ENCODE results near the gene PPT2.

Gene PPT2, protein sequence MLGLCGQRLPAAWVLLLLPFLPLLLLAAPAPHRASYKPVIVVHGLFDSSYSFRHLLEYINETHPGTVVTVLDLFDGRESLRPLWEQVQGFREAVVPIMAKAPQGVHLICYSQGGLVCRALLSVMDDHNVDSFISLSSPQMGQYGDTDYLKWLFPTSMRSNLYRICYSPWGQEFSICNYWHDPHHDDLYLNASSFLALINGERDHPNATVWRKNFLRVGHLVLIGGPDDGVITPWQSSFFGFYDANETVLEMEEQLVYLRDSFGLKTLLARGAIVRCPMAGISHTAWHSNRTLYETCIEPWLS

DNA sequence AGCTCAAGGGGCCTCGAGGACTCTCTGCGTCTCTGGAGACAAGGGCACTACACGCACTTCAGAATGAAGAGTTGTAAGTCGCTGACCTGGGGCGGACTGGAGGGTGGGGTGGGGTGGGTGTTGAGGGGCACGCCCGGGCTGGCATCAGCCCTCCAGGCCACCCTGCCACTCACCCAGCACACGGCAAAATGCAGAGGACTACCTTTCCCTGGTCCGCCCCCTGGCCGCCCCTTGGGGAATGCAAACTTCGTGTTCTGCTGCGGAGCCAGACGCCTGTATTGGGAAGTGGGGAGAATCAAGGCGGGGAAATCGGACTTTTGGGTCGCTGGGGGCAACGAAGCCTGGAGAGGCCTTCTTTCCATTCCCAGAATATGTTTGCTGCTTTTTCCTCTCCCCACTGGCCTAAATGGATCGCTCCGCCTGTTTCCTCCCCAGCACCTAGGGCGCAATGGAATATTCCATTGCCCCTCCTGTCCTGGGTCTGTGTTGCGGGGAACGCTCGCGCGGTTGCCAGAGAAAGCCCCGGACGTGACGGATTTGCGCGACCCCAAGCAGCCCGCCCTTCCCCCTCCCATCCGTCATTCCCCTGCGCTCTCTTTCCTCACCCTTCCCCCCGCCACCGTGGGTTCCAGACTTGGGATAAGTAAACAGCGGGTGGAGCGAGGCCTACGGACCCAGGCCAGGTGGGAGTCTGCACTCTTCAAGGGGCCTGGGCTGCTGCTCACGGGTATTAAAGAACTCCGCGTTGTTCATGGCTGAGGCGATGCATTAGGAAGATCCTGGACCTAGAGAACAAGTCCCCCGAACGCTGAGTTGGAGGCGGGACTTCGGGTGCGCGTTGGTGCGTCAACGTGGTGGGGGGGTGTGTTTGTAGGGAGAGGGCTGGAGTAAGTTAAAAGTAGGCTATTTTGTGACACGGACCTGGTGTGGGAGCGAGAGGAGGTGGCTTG, at the start of gene PPT2:
Gene PPT2, plus strand, starts transcription at position 578 of the 950 bp plus-strand sequence. CDS start 454 bp downstream, outside the sequence.
- DNase-seq (ENCODE audit: low spot score), result peak; percentile 89

DNA sequence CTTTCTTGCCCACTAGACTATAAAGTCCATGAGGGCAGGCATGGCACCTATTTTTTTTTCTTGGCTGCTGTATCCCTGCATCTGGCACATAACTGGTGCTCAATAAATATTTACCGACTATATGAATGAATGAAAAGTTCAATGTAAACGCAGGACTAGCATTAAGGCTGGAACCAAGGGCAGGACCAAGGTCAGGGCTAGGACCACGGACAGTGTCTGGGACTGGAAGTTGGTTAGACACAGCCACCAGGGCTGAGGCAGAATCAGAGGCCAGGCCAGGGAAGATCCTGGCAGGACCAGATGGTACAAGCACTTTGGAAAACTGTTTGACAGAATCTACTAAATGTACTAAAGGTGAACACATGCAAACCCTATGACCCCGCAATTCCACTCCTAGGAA, 48.5 kb upstream of the PPT2 start:
- no peak for DNase-seq (ENCODE audit: low spot score)

DNA sequence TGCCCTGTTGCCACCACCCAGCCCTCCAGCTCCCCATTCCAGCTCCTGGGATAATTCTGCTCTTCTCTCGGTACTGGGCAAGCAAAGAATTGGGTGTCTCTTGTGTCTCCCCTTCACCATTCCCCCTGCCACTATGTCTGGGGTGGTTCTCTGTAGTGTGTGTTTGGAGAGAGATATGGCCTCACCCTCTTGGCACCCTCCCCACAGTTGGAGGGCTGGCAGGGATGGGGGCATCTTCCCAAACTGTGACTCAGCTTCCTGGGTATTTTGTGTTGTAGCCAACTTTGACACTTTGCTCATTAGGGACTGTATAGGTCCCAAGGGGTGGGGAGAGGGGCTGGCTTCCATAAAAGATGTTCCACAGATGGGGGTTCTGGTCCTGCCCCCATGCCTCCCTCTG, 46.5 kb upstream of the PPT2 start:
- DNase-seq (ENCODE audit: low spot score), result no peak

DNA sequence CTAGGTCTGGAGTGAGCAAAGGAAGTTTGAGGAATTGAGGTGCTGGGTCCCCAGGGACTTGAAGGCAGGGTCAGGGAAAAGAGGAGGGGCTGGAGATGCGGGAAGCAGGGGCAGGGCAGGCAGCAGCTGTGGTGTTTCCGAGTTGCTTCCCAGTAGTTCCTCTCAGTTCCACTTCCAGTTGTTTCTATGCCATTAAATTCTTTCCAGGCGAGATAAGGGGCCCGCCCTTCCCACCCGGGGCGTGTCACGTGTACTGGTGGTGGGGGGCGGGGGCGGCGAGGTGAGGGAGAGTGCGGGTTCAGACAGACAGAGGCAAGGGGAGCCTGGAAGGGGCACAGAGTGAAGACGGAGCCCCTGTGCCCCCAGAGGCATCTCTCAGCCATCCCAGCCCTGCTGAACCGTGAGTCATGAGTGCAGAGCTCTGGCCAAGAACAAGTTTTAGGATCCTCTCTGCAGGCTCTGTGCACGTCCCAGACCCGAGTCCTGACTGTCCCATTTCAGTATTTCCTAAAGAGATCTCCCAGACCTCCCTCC, 45.8 kb upstream of the PPT2 start:
- no peak for DNase-seq (ENCODE audit: low spot score)

DNA sequence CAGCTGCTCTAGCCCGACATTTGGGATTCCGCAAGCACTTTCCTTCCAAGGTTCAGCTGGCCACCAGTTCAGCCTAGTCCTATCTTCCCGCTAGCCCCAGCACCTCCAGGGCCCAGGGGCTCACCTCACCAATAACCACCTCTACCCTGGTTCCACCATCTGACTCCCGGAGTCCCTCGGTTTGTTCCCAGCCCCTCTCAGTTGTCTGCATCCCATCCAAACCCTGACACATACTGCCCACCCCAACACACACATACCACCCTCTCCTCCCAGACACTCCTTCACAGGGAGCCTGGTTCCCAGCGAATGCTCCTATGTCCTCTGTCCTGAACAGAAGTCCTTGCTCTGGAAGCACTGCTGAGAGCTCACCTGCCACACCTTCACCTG, 45.2 kb upstream of the PPT2 start:
- DNase-seq (ENCODE audit: low spot score), result no peak

DNA sequence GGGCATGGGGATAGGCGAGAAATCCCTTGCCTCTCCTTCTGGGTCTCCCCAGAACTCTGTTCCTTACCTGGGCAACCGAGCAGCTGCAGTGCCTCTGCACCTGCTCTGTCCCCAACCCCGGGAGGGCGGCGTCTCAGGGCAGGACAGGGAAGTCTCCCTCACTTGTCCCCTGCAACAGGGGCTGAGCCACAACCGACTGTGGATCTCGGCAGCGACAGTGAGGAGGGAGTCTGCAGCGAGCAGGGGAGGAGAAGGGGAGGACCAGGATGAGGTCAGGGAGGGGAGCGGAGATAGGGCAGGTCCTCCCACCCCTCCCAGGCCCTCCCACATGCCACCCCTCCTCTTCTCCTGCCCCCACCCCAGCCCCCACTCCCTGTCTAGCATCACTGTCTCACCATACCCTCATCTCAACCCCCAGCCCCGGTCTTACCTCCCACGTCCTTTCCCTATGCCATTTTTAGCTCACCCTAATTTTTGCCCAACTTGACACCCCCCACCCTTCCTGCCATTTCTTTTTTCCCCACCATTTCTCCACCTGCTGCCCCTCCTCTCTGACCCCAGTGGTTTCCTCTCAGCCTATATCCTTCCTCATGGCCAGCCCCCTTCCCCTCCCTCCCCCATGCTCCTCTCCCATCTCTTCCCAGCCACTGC, 44.7 kb upstream of the PPT2 start, which contains the start of gene TNXB:
Gene TNXB, minus strand, starts transcription at position 225 of the 651 bp plus-strand sequence. CDS start 11,140 bp downstream, outside the sequence.
- no peak for DNase-seq (ENCODE audit: low spot score)

DNA sequence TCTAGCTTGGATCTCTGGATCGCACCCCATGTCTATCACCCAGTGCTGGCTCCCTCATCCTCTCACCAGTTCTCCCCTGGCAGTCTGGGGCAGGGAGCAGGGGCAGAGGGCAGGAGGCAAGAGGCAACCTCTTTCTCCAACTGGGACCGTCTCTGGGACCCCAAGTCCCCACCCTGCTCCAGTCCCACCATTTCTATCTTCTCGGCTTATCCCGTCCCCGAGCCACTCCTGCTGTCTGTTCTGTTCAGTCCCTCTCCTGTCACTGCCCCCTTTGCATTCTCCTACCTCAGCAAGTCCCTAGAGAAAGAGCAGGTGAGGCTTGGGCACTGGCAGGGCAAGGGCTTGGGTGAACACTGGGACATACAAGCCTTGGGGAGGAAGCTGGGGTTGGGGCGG, 44.2 kb upstream of the PPT2 start:
- no peak for DNase-seq (ENCODE audit: low spot score)

DNA sequence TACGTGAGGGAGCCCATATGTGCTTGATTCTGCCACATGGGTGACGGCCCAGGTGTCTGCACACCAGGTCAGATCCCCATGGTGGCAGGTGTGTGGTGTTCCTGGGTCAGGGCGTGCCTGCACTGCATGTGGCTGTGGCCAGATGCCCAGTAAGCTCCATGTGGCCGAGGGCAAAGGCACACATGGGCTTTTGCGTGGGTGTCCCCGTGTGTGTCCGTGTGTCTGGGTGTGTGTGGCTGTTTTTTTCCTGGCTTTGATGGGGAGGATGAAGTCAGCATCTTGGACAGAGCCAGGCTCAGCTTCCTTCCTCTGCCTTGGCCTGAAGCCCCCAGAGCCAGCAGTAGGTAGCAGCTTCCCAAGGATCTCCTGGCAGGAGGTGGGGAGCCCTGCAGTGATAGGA, 43.3 kb upstream of the PPT2 start:
- no peak for DNase-seq (ENCODE audit: low spot score)

DNA sequence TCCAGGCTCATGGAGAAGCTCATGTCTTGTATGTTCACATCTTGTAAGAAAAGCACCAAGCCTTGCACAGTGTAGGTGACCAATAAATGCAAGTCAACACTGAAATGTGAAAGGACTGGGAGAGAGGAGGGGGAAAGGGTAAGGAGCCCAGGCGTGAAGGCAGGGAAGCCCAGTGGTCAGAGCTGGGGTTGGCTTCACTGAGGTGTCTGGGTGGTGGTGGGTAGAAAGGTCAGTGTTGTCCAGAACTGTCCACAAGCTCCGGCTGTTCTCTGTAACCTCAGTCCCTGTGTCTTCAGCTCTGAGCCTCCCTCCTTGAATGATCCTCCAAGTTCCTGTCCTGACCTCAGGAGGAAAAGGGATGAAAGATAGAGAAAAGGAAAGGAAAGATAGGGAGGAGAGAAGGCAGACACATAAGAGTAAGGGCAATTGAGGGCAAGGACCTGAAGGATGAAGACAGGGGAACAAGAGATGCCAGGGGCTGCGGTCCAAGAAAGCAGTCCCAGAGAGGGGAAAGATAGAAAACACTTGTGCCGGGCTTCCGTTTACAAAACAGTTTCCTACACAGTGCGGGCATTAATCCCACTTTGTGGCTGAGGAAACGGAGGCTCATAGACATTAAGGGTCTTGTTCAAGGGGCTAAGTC, 42.4 kb upstream of the PPT2 start:
- DNase-seq (ENCODE audit: low spot score), result no peak

DNA sequence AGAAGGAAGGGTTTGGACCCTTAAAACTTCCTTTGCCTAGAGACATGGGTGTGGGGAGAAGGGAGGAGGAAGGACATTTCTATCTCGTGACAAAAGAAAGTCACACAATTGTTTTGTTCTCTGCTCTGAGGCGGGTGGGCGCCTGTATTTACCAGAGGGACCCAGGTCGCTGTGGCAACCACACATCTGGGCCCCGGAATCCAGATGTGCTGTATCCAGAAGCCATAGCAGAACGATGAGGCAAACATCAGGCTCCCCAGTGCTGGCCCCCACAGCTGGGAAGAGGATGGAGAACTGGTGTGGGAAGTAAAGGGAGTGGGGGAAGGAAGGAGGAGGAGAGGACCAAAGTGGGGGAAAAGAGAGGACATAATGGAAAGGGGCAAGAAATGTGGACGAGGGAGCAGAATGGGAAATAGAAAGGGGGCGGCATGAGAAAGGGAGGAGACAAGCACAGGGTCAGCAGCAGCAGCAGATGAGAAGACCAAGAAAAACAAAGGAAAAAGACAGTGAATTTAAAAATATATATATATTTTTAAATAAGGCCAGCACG, 41.4 kb upstream of the PPT2 start:
- DNase-seq (ENCODE audit: low spot score), result no peak

DNA sequence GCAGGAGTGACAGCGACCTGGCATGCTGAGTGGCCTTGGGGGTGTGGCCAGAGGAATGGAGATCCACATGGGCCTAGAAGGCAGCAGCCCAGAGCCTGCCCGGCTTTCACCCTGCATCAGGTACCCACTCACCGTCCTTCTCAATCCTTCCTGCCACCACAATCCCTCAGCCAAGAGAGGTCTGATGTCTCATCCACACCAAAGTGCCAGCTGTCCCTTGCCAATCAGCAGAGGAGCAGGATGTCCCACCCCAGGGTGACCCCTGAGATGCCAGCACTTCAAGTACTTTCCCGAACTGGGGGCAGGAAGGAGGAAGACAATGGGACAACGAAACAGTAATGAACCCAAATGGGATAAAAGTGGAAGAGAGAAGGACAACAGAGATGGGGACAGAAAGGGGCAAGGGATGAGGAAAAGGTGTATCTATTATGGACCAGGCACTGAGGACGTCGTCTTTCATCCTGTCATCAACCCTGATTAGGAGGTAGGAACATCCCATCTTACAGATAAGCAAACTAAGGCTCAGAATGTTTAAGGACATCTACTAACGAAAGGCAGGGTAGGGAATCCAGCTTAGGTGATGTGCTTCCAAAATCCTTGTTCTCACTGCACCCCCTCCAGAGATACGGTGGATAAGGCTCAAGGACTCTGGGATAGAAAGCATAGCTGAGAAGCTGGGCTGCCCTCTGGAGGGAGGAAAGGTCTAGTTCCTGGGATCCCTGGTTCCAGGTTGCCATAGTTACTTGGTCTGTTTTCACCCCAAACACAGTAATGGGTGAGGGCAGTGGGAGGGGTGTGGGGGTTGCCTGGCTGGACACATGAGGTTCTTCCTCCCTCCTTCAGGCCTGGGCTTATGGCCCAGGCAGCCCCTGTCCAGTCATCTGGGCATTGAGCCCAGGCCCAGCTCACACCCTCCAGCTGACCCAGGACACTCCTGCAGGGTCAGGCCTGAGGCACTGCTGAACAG, 40.3 kb upstream of the PPT2 start:
- DNase-seq (ENCODE audit: low spot score), result no peak

DNA sequence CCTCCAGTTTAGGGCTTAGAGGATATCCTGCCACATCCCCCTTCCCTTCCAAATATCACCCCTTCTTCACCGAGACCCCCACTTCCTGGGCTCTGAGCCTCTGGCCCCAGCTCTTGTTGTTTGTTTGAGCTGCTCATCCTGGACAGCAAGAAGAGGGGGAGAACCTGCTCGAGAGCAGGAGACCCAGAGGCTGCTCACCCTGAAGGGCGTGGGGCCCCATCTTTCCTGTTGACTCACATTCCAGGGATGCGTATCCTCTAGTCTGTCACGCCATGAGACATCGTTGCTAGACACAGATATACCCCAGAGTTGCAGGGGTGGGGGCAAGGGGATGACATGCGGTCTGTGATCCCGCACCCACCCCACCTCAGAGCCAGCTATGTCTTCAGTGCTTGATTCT, 39.1 kb upstream of the PPT2 start:
- no peak for DNase-seq (ENCODE audit: low spot score)

DNA sequence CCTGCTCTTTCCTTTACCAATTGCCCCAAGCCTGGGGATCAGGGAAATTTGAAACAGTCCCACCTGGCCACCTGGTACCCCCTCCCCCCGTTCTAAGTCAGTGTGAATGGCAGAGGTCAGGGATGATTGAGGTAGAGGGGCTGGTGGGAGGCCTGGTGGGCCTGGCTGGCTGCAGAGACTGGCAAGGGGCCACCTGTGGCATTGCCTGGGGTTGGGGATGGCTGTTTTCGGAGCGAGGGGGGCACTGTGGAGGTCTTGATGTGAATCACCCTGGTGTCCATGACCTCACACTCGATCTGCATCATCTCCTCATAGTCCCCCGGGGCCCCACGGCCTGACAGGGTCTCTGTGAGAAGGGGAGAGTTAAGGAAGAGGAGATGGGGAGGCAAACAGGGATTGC, 38.3 kb upstream of the PPT2 start:
- DNase-seq (ENCODE audit: low spot score), result no peak

DNA sequence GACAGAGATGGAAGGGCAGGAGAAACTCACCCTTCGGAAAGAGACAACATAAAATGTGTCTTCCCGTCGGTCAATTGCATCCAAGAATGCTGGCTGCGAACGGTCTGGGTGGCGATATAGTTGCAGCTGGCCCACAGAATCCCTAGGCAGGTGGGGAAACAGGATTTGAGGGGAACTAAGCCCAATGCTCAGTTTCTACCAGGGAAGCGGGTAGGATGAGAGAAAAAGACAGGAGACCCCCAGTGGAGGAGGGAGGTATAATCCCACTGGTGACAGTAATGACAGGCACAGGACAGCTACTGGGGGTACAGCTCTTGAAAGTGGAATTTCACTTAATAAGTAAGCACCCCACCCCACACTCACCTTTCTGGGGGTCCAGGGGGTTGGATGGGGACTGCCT, 37.3 kb upstream of the PPT2 start:
- no peak for DNase-seq (ENCODE audit: low spot score)

DNA sequence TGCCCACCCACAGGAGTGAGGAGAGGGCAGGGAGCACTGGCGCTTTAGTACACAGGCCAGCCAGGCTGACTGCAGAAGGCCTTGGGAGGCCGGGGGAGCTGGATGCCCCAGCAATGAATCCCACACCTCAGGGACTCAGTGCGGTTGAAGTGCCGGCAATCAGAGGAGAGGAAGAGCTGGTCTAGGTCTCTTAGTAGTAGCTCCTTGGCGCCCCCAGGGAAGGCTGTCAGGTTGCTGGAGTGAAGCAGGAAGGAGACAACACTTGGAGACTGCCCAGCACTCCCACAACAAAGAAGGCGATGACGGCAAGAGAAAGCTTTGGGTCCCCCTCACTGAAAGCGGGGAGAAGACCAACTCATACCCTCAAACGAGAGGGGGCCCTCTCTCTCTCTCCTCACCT, 36.5 kb upstream of the PPT2 start:
- no peak for DNase-seq (ENCODE audit: low spot score)

DNA sequence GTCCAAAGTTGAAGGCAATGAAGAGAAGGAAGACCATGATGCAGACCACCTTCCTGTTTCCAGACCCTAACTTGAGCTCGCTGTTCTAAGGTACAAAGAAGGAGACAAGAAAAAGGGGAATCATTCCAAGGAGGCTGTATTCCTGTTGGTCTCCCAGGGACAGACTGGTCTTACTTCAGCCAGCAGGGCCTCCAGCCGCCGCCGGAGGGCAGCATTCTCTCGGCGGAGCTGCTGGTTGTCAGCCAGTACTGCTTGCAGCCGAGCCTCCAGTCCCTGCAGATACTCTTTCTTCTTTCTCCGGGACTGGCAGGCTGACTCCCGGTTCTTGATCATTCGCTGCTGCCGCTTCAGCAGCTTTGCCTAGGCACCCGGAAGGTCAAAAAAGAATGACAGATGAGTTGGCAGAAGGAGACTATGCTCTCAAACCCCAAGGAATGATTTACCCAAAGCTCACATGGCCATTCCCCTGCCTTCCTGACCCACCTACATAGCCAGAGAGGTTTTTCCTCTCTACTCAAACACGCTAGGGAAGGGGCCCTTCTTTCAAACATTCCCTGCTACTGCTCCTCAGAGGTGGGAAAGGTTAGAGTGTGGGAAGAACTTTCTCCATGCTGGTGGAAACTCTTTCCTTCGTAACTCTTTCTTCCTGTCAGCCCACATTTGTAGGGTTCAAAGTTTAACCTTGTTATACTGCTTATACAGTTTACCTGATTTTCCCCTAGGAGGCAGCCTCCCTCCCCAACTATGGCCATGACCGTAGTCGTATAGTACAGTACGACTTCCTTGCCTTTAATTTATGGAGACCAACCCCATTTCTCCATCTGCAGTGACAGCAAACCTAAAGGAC, 34.9 kb upstream of the PPT2 start:
- peak; percentile 85 for DNase-seq (ENCODE audit: low spot score)

DNA sequence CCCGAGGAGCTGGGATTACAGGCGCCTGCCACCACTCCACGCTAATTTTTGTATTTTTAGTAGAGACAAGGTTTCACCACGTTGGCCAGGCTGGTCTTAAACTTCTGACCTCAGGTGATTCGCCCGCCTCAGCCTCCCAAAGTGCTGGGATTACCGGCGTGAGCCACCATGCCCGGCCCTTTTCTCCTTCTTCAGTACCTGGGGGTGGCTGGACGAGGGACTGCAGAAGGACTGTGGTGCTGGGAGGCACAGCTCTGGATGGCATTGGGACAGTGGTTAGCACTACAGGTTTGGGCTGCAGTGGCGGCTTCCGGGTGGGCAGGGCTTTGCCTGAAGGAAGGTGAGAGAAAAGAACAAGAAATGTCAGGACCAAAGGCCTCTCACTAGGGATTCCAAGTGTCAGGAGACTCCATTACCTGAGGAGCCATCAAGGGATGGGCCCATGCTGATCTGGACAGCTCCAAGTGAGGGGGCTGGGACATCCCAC, 33.3 kb upstream of the PPT2 start:
- DNase-seq (ENCODE audit: low spot score), result no peak

DNA sequence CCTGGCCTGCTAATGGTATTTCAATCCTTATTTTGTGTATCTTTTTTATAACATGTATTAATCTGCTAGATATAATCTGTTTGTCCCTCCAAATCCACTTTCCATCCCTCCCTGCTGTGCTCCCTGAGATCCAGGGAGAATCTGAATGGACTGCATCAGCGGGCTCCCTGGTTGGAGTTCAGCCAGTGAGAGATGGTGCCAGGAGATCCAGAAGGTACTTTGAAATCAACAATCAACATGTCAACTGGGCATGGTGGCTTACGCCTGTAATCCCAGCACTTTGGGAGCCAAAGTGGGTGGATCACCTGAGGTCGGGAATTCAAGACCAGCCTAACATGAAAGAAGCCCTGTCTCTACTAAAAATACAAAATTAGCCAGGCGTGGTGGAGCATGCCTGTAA, 30.3 kb upstream of the PPT2 start:
- no peak for DNase-seq (ENCODE audit: low spot score)

DNA sequence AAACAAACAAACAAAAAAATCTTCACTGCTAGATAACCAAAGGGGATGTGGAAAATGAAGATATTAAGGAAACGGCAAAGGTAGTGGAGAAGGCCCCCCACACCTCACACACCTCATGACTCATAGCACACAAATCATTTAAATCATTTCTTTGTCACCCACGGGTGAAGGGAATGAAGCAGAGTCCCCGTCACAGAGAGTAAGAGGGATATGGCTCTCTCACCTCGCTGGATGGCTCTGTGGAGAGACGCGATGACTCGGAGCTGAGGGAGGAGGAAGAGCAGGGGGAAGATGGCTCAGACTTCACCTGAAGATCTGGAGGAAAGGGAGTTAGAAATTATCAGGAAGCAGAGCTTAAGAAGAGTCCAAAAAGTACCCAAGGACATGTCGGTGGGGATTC, 27.1 kb upstream of the PPT2 start:
- no peak for DNase-seq (ENCODE audit: low spot score)

DNA sequence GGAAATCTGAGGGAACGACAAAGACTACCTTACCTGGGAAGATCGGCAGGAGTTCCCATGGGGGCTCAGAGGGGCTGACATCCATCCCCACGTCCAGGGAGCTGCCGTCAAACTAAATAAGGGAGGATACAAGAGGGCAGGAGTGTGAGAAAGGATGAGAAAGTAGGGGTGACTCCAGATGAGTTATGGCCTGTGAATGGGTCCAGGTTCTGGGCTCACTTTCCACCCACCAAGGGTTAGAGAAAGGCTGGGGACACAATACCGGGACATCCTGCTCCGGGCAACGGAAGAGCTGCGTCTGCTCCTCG, 26.6 kb upstream of the PPT2 start:
- DNase-seq (ENCODE audit: low spot score), result no peak
